Thoracic aorta (tissue), 2 donors: ENCODE data around the gene IGF1R. TPM values are rescaled to one million over a fixed set of nuclear protein-coding genes. Genes with fewer than 3 reads are reported as not detected.
A peak's percentile ranks its signal among the peaks of the same experiment; 100 is the strongest.

Experiments
- ATAC-seq: fragments of 150-250 bp; one replicate; pipeline ENCODE4 v1.8.0; 2017; ENCODE audit warnings: low read depth; ENCODE audit not compliant: insufficient number of reproducible peaks, low FRiP score
- DNase-seq: peaks from one replicate; pipeline ENCODE4 v3.0.0-alpha.2; 2020; ENCODE audit warnings: low spot score
- H3K27ac ChIP-seq, 2 donors: fragments of 200-600 bp; sonication (generic); 1 replicate in 1 of 2; 2 replicates in 1 of 2; pipeline ENCODE4 v1.5.1; 2016; ENCODE audit warnings: mild to moderate bottlenecking in 2 of 2, moderate library complexity in 2 of 2
- H3K27me3 ChIP-seq: fragments of 200-600 bp; sonication (generic); replicated peaks from 2 replicates; pipeline ENCODE4 v1.6.0; 2016; ENCODE audit warnings: mild to moderate bottlenecking; ENCODE audit not compliant: insufficient read depth
- H3K36me3 ChIP-seq: fragments of 200-600 bp; sonication (generic); one replicate; pipeline ENCODE4 v1.5.1; 2016
- H3K4me1 ChIP-seq, 2 donors: fragments of 200-600 bp; sonication (generic); 1 replicate in 1 of 2; 2 replicates in 1 of 2; pipeline versions ENCODE4 v1.5.1 to v1.6.0; 2016; ENCODE audit warnings: low read depth in 2 of 2, mild to moderate bottlenecking in 1 of 2; ENCODE audit not compliant: control insufficient read depth in 1 of 2
- H3K4me3 ChIP-seq: fragments of 200-600 bp; sonication (generic); 2 replicates; pipeline ENCODE4 v1.5.1; 2016; ENCODE audit warnings: mild to moderate bottlenecking
- H3K9me3 ChIP-seq: fragments of 200-600 bp; sonication (generic); 2 replicates; pipeline ENCODE4 v1.5.1; 2016
- total RNA-seq, 2 donors: library from RNA; depleted of rRNA; stranded (reverse); fragments of >200 nt; gene quantifications; one replicate each; pipeline versions ENCODE4 v1.1.0 to v1.2.3, GENCODE V29; 2016
- TF ChIP-seq, protein P1 (sequence below): fragments of 200-600 bp; sonication (generic); IDR thresholded peaks from one replicate; pipeline ENCODE4 v1.5.1; 2019; ENCODE audit warnings: antibody characterized with exemption

The IGF1R gene
- total RNA-seq, 2 donors from 2014 or later: 127 to 159 TPM

DNA sequence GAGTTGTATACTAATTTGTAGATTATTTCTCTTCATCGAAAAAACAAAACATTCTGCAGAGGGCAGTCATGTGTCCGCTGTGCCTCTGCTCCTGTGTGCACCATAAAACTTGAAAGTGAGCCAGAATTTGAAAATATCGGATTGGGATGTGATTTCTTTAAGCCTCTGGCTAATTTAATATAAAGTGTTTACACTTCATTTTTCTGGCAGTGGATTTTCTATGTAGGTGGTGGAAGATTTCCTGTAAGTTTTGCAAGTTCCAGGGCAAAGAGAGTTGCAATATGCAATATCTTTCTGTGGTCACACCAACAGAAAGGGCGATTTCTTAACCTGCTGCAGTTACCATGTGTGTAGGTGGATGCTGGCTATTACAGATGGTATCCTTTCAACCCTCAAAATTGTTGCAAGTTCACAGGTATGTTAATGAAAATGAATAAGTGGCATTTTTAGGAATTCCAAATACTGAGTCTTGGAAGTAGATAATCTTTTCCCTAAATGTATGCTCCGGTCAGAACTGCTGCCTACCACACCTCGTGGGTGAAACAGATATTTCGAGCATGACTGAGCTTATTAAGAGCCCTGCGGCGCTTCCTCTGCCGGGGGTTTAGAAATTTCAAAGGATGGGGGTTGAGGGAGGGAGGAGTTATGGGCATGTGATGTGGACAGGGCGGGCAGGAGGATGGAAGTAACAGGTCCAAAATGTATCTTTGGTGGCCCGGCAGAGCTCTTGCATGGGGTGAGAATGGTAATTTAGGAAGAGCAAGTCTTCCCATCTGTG lies 225.3 kb downstream of the IGF1R start:
- no peak for DNase-seq
- ATAC-seq: no peak
- peak overlapping the region; percentile 36 for H3K4me3 ChIP-seq
- no peaks in the 10 kb centered on the region for H3K9me3 ChIP-seq
- TF ChIP-seq, protein P1, sequence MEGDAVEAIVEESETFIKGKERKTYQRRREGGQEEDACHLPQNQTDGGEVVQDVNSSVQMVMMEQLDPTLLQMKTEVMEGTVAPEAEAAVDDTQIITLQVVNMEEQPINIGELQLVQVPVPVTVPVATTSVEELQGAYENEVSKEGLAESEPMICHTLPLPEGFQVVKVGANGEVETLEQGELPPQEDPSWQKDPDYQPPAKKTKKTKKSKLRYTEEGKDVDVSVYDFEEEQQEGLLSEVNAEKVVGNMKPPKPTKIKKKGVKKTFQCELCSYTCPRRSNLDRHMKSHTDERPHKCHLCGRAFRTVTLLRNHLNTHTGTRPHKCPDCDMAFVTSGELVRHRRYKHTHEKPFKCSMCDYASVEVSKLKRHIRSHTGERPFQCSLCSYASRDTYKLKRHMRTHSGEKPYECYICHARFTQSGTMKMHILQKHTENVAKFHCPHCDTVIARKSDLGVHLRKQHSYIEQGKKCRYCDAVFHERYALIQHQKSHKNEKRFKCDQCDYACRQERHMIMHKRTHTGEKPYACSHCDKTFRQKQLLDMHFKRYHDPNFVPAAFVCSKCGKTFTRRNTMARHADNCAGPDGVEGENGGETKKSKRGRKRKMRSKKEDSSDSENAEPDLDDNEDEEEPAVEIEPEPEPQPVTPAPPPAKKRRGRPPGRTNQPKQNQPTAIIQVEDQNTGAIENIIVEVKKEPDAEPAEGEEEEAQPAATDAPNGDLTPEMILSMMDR: no peak
- H3K4me1 ChIP-seq: peaks cover 58 to 96% of the 10 kb centered on the region in 2 donors
- H3K27ac ChIP-seq: peak overlapping the region; percentile 82 to 91
- no peaks in the 10 kb centered on the region for H3K27me3 ChIP-seq
- no peaks in the 10 kb centered on the region for H3K36me3 ChIP-seq

DNA sequence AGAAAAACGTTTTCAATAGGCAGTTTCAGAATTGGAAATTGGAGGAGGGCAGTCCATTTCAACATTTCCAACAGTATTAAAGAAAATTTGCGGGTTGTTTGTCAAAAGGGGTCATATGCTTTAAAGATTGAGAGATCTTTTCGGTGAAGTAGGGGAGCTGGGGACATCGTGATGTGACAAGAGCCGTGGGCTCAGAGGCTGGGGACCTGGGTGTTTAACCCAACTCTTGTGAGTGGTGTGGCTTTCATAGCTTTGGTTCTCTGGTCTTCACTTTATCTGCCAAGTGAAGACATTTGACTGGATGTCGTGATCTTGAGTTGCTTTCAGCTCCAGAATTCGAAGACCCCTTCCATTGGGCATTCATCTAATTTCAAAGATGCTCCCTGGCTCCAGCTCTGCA lies 226.0 kb downstream of the IGF1R start:
- TF ChIP-seq, protein P1: no peak
- H3K4me3 ChIP-seq: peak overlapping the region; percentile 36
- H3K4me1 ChIP-seq: peaks cover 64 to 93% of the 10 kb centered on the region in 2 donors
- no peaks in the 10 kb centered on the region for H3K36me3 ChIP-seq
- no peaks in the 10 kb centered on the region for H3K9me3 ChIP-seq
- no peaks in the 10 kb centered on the region for H3K27me3 ChIP-seq
- no peak for DNase-seq
- peak overlapping the region; percentile 82 to 91 for H3K27ac ChIP-seq
- ATAC-seq: no peak

DNA sequence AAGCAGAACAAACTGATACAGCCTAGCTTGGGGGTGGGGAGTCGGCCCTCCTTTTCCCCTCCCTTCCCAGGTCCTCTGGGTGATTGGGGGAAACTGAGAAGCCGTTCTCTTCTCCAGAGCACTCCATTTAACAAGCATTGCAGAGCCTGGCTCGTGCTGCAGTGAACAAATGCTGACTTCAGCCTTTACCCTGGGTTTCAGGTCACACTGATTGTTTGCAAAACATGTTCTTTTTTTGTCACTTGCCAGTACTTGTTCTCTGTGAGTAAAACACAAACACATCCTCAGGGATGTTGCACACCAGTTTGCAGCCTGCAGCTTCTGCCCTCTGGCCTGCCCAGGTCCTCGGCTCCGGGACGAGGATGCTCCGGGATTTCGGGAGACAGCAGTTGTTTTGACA lies 226.4 kb downstream of the IGF1R start:
- H3K27ac ChIP-seq: peak overlapping the region; percentile 82 to 91
- ATAC-seq (no peak), DNase-seq (no peak)
- TF ChIP-seq, protein P1: no peak
- H3K27me3 ChIP-seq: no peaks in the 10 kb centered on the region
- H3K4me3 ChIP-seq: peak overlapping the region; percentile 36
- no peaks in the 10 kb centered on the region for H3K36me3 ChIP-seq
- peaks cover 64 to 89% of the 10 kb centered on the region in 2 donors for H3K4me1 ChIP-seq
- H3K9me3 ChIP-seq: no peaks in the 10 kb centered on the region

DNA sequence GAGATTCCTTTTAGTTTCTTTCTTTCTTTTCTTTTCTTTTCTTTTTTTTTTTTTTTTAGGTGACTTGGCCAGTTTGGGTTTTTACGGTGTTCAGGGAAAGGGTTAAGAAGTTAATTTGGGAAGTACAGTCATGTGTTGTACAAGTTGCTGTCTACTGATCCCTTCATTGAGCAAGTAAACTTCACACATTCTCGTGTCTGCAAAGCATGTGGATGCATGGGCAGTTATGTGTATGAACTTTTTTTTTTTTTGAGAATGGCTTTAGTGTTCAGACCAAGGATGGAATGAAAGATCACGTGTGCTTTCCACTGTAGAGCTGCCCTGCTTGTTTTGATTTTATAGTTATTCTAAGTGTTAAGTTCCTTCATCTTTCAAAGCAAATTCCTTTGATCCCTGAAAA lies 227.0 kb downstream of the IGF1R start:
- DNase-seq: no peak
- TF ChIP-seq, protein P1: no peak
- no peaks in the 10 kb centered on the region for H3K9me3 ChIP-seq
- H3K4me1 ChIP-seq: peaks cover 64 to 90% of the 10 kb centered on the region in 2 donors
- peak overlapping the region; percentile 36 for H3K4me3 ChIP-seq
- ATAC-seq: no peak
- no peaks in the 10 kb centered on the region for H3K36me3 ChIP-seq
- no peaks in the 10 kb centered on the region for H3K27me3 ChIP-seq
- H3K27ac ChIP-seq: peak overlapping the region; percentile 82 to 91

DNA sequence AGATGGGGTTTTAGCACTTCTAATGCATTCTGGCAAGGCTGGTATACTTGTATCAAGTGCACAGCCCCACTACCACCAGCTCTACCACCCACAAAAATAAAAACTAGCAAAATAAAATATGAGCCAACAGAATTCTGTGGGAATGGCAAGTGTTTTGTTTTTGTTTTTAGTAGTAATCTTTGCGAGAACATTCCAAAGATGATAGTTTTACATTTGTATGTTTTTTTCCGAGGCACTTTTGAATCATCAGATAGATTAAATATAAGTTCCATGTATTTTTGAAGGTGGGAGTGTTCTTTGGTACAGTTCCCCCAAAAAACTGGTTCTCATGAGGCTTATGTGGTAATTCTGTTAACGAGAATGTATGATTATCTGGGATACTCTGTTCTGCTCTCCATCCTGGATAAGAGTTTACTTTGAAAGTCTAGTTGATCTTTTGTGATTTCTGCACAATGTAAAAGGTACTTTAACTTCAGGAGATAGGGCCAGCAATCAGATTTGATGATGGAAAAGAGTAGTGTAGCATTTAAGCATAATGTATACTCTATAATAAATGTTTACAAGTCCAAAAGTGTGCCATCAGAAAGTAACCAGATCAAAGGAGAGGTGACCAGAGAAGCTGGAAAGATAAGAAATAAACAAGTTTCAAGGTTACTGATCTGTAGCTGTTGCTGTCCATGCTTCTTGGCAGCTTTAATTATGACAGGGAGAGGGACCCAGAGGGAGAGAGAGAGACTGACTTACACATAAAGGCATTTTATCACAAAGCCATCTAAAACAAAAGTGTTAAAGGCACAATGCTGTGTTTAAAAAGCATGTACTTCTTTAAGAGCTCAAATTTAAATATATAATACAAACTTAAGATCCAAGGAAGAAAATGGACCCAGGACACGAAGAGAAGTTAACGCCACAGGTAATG lies 228.4 kb downstream of the IGF1R start:
- ATAC-seq (no peak), DNase-seq (no peak)
- H3K4me1 ChIP-seq: peaks cover 57 to 88% of the 10 kb centered on the region in 2 donors
- H3K27me3 ChIP-seq: no peaks in the 10 kb centered on the region
- no peaks in the 10 kb centered on the region for H3K36me3 ChIP-seq
- TF ChIP-seq, protein P1: no peak
- H3K9me3 ChIP-seq: no peaks in the 10 kb centered on the region
- H3K4me3 ChIP-seq: no peak overlapping the region
- peak overlapping the region; percentile 82 to 91 for H3K27ac ChIP-seq
